Stimulated activated CD8-positive, alpha-beta memory T cell treated with anti-CD3 and anti-CD28 coated beads, Interleukin-2, amount 100 ng/mL, for 48 hours (primary cell): ENCODE data around the gene FGR.

Source experiments
- DNase-seq, 2 donors: peaks; one replicate each; pipeline ENCODE4 v3.0.0-alpha.2; 2020; ENCODE audit warnings: low read depth in 2 of 2

Gene FGR

DNA sequence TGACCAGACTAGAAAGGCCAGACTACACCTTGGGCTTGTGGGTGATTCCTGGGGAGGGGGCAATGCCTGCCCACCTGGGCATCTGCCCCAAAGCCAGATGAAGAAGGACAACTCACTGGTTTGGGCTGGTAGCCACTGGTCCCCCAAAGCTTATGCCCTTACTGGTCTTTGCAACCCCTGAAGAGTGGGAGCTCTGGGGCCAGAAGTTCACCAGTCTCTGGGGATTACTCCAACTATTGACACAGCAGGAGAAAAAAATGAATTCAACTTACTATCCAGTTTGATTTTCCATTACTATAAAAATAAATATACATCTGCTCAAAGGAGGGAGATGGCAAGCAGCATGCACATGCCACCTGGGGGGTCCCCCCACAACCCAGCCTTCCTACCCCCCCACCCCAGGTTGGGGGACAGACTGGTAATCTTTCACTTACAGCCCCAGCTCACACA is 33.6 kb downstream of the FGR start:
- no peak for DNase-seq

DNA sequence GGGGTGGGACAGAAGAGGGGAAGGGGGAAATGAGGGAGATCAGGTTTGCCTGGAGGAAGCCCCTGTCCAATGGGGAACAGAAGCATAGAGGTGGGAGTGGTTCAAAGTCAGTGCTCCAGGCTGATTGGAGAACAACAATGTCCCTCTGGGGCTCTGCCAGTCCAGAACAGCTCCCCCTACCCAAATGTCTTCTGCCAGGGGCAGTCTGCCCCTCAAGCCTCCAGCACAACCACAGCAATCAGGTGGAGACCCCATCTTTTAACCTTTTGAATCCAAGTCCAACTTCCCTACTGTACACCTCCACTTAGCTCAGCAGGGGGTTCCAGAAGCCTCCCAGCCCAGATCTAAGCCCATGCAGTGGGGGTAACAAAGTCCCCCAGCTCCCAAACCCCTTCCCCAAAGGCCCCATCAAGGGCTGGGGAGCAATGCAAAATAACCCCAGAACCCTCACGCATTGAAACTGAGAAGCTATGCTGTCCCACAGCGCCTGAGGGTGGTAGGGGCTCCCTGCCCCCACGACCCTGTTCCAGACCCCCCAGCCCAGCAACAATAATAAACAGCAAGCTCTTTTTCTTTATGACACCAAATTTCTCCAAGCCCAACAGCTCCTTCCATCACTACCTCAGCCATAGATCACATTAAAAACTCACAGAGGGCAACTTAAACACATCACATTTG is 34.3 kb downstream of the FGR start:
- DNase-seq, result no peak

DNA sequence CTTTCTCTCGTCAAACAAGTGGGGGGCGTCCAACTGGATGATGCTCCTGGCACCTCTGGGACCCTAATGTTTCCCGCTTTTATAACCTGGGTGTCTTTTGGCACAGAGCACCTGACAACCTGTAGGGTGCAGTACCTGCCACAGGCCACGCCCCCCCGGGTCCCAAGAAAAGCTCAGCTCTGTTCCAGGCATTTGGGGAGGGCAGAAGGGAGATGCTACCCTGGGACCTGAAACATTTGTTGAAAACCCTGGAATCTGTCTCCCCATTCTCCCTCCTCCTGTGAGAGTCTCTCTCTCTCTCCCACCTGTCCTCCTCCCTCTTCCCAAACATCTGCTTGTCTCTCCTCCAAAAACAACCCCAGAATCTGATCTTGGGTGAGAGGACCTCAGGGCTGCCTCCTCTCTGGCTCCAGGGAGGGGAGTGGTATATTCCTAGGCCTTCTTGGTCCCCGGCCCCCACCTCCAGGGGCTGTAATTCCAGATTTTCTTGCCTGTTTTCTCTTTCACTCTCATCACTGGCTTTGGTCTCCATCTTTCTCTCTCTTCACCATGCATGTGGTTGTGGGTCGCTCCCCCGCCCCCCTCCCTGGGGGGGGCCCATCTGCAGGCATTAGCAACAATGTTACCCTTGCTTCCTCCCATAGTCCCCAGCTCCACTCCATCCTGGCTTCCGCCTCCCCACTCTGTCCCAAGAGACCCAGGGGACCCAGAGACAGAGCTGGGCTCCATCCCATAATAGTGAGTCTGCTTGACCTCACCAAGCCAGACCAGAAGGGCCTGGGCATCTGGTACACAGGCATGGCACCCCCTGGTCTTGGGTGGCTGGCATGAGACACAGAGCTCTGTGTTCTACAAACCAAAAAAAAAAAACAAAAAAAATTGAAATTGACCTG is 35.1 kb downstream of the FGR start:
- no peak for DNase-seq

DNA sequence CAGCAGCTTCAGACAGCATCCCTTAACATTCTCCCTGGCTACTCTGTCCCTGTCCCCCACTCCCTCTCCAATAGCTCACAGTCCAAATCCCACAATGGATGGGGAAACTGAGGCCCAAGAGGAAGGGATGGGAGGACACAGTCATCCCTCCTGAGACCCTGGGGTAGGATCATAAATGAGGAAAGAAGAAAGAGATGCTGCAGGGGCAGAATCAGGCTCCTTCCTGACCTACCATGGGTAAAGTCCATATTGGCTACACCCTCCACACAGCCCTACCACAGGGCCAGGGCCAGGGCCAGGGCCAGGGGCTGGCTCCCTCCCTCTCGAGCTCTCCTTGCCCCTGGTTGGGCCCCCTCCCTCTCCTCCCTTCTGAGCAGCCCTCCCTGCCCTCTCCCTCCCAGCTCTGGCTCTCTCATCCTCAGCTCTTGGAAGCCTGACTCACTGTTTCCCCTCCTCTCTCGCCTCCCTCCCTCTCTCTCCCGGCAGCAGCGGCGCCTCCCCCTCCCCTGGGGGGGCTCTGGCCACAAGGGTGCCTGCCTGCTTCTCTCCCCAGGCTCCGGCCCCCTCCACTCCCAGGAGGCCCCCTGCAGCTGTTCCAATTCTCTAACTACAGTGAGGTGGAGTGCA is 36.0 kb downstream of the FGR start:
- peak in 1 of 2 donors; percentile 32 for DNase-seq

DNA sequence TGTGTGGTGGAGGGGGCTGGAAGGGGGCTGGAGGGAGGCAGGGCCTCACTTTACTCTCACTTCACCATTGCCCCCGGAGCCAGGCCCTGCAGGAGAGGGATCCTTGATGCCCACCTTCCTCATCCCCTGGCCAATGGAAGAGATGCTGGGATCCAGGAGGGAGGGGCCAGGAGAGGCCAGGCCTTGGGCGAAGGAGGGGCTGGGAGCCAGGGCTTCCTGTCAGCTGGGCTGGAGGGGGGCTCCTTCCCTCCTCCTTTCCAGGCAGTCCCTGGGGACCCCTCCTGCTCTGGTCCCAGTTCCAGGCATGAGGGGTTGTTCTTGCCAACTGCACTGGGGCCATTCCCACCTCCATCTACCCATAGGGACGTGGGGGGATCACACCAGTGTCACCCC is 36.7 kb downstream of the FGR start:
- DNase-seq, result no peak

- no peak for DNase-seq
Measured at GRCh38 chr1:27597516-27598294, 37.3 kb downstream of the FGR start.

GRCh38 chr1:27596986-27597385 is 38.0 kb downstream of the FGR start:
- no peak for DNase-seq

DNA sequence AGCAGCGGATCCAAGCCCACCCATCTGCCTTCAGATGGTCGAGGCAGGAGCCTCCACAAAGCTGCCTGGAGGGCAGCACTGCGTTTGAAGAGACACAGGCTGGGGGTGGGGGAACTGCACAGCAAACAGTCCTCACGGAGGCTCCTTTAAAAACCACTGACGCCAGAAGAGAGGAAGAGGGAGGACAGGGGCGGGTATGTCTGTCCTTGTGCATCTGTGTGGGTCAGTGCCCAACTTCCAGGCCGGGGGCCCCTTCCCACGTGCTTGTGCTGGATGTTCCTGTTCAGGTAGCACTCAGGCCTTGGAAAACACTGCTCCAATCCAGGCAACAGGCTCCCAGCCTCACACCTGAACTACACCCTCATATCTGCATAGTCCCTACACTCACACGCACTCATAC is 38.7 kb downstream of the FGR start:
- no peak for DNase-seq

DNA sequence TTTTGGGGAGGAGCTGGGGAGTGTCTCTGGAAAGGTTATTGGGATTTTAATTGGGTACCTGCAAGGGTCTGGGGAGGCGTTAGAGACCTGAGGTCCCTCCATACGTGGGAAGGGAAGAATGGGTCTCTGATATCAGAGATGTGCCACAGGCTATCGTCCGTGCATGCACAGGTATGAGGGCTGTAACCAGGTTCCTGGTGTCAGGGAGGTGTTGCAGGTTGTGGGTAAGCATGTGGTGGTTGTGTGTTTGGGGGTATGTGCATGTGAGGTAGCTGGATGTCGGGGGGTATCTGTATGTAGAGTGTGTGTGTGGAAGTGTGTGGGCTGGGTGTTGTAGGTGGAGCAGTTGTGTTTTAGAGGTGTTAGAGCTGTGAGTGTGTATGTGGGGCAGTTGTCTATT is 39.4 kb downstream of the FGR start:
- DNase-seq, result no peak

GRCh38 chr1:27594564-27595510 is 40.1 kb downstream of the FGR start:
- no peak for DNase-seq

GRCh38 chr1:27593678-27594563 is 41.1 kb downstream of the FGR start:
- DNase-seq, result no peak

- DNase-seq, result no peak
Measured at GRCh38 chr1:27592931-27593677, 41.9 kb downstream of the FGR start.

DNA sequence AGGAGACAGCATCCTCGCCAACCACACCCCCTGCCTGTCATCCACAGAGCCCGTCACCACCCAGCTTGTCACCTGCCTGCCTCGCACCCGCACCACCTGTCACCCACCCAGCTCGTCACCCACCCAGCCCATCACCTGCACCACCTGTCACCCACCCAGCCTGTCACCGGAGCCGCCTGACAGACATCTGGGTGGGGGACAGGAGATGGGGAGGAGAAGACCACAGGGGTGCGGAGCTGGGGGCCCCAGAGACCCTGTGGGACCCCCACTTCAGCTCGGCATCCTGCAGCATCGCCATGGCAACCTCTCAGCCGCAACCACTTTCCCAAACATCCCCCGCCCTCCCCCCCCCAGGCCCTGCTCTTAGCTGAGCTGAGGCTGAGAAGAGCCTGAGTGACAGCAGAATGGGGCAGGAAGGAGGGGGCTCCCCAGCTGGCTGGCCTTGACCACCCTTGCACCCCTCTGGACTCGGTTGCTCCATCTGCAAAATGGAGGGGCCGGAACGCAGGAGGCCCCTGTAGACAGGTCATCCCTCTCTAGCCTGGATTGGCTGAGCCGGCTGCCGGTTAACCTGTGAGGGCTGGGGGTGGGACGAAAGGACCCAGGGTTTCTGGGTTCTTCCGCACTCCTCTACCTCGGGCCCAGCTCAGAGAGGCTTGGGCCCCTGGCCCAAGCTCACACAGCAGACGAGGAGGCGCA is 42.6 kb downstream of the FGR start:
- DNase-seq, result no peak

DNA sequence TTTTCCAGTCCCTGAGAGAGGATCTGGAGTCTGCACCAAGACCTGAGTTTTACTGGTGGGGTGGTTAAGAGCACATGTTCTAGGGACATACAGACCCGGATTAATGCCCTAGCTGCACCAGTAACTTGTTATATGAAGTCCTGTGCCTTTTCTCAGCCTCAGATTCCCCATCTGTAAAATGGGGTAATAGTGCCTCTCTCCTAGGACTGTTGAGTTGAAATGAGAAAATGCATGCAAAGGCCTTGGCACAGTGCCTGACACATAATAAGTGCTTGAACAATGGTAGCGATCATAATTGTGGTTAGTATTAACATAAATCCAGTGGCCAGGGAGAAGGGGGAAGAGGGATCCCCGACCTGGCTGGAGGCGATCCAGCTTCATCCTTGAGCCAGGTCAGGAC is 43.4 kb downstream of the FGR start:
- DNase-seq, result no peak

DNA sequence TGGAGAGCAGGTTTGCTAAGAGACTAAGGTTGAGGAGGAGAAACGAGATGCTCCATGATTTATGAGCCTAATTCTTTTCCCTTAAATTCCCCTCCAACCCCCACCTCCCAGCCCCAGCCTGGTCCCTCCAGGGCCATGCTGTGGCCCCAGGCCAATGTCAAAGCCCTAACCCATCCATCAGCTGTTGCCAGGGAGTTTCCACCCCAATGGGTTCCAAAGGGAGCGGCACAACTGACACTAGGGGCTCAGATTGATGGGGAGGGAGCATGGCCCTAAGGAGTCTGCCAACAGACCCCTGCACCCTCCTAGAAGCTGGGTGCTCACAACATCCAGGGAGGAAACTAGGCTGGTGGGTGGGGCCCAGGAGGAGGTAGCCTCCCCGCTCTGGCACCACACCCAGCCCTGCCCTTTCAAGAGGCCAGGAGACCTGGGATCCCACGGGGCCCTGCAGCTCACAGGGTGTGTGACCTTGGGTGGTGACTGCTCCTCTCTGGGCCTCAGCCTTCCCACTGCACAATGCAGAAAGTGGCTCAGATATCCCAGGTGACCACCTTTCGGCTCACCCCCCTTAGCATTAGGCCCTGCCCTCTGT is 44.0 kb downstream of the FGR start:
- no peak for DNase-seq

- DNase-seq, result no peak
Measured at GRCh38 chr1:27589841-27590426, 45.1 kb downstream of the FGR start.

- no peak for DNase-seq
Measured at GRCh38 chr1:27589441-27589840, 45.5 kb downstream of the FGR start.
